Endothelial cell (in vitro differentiated cells): ENCODE results near the gene AUNIP. TPM values are rescaled to one million over a fixed set of nuclear protein-coding genes. Genes with fewer than 3 reads are reported as not detected.

Experiments
- DNase-seq: peaks from one replicate; pipeline ENCODE4 v3.0.0; 2021; ENCODE audit warnings: low spot score
- H3K27ac Mint-ChIP-seq: one replicate; pipeline ENCODE4 v1.8.0; 2021; ENCODE audit warnings: mixed read lengths, inconsistent platforms; ENCODE audit not compliant: unreplicated experiment
- H3K27me3 Mint-ChIP-seq: one replicate; pipeline ENCODE4 v1.8.0; 2021; ENCODE audit warnings: mild to moderate bottlenecking, moderate library complexity, mixed read lengths, inconsistent platforms; ENCODE audit not compliant: unreplicated experiment
- H3K36me3 Mint-ChIP-seq: one replicate; pipeline ENCODE4 v1.8.0; 2021; ENCODE audit warnings: mild to moderate bottlenecking, low read depth, mixed read lengths, inconsistent platforms; ENCODE audit not compliant: unreplicated experiment
- H3K4me1 Mint-ChIP-seq: one replicate; pipeline ENCODE4 v1.8.0; 2021; ENCODE audit warnings: mild to moderate bottlenecking, mixed read lengths, inconsistent platforms; ENCODE audit not compliant: unreplicated experiment
- H3K4me3 Mint-ChIP-seq: one replicate; pipeline ENCODE4 v1.8.0; 2021; ENCODE audit warnings: mild to moderate bottlenecking, mixed read lengths, inconsistent platforms; ENCODE audit not compliant: unreplicated experiment
- H3K9me3 Mint-ChIP-seq: one replicate; pipeline ENCODE4 v1.8.0; 2021; ENCODE audit warnings: mixed read lengths, inconsistent platforms; ENCODE audit not compliant: unreplicated experiment
- CTCF ChIP-seq: fragments of 200-600 bp; sonication (generic); IDR thresholded peaks from one replicate; pipeline ENCODE4 v1.5.0; 2021; ENCODE audit warnings: antibody characterized with exemption; ENCODE audit not compliant: unreplicated experiment
- total RNA-seq: library from RNA; stranded (reverse); fragmentation: NEBNext Ultra II Directional; extraction: Animal tissue kit (Norgen Biotek cat#: 25700); gene quantifications from one replicate; pipeline ENCODE4 v1.2.1, GENCODE V29; 2021; ENCODE audit not compliant: unreplicated experiment

AUNIP gene
- total RNA-seq, 1 donor from 2014 or later = 3.3 TPM

- no peak for DNase-seq
- H3K4me1 Mint-ChIP-seq = peaks cover 42% of the 10 kb centered on the region
- TF ChIP-seq CTCF = no peak
- no peak overlapping the region for H3K27ac Mint-ChIP-seq
- no peak overlapping the region for H3K4me3 Mint-ChIP-seq
- H3K36me3 Mint-ChIP-seq = peaks cover 34% of the 10 kb centered on the region
- peaks cover 1% of the 10 kb centered on the region for H3K27me3 Mint-ChIP-seq
- no peaks in the 10 kb centered on the region for H3K9me3 Mint-ChIP-seq
Measured at GRCh38 chr1:25896266-25896665, 37.0 kb upstream of the AUNIP start.

- H3K27ac Mint-ChIP-seq = peak overlapping the region; percentile 45
- no peaks in the 10 kb centered on the region for H3K9me3 Mint-ChIP-seq
- peak; percentile 94 for TF ChIP-seq CTCF
- peaks cover 27% of the 10 kb centered on the region for H3K36me3 Mint-ChIP-seq
- peaks cover 36% of the 10 kb centered on the region for H3K4me1 Mint-ChIP-seq
- H3K27me3 Mint-ChIP-seq = peaks cover 1% of the 10 kb centered on the region
- DNase-seq = peak; percentile 96
- H3K4me3 Mint-ChIP-seq = no peak overlapping the region
Measured at GRCh38 chr1:25895365-25895990, 36.2 kb upstream of the AUNIP start.

- Mint-ChIP-seq H3K36me3 (peaks cover 18% of the 10 kb centered on the region), H3K27ac (no peak overlapping the region), H3K4me1 (peaks cover 25% of the 10 kb centered on the region), H3K27me3 (peaks cover 3% of the 10 kb centered on the region), H3K9me3 (no peaks in the 10 kb centered on the region), H3K4me3 (no peak overlapping the region)
- no peak for TF ChIP-seq CTCF
- DNase-seq = no peak
Measured at GRCh38 chr1:25893116-25893515, 33.9 kb upstream of the AUNIP start.

GRCh38 chr1:25891606-25892005, 32.3 kb upstream of the AUNIP start:
- Mint-ChIP-seq H3K4me3 (no peak overlapping the region), H3K27ac (no peak overlapping the region), H3K9me3 (no peaks in the 10 kb centered on the region), H3K36me3 (peaks cover 16% of the 10 kb centered on the region), H3K4me1 (peaks cover 23% of the 10 kb centered on the region), H3K27me3 (peaks cover 5% of the 10 kb centered on the region)
- DNase-seq = no peak
- TF ChIP-seq CTCF = no peak

- Mint-ChIP-seq H3K27ac (peak overlapping the region; percentile 32), H3K27me3 (peaks cover 5% of the 10 kb centered on the region), H3K9me3 (no peaks in the 10 kb centered on the region), H3K4me3 (no peak overlapping the region), H3K36me3 (peaks cover 16% of the 10 kb centered on the region), H3K4me1 (peaks cover 14% of the 10 kb centered on the region)
- DNase-seq = no peak
- no peak for TF ChIP-seq CTCF
Measured at GRCh38 chr1:25890239-25891034, 31.2 kb upstream of the AUNIP start.
